CMK (cell line): ENCODE data around the gene CHD6.

Source experiments
- DNase-seq: peaks from one replicate; pipeline ENCODE4 v3.0.0-alpha.2; 2010; ENCODE audit warnings: low read depth

The CHD6 gene

GRCh38 chr20:41366546-41367392 lies 251.4 kb downstream of the CHD6 start, which contains the start of gene EMILIN3:
Gene EMILIN3 (minus strand): TSS chr20:41366818. CDS start chr20:41366634, 184 bp downstream.
- no peak for DNase-seq

- no peak for DNase-seq
These were observed 252.2 kb downstream of the CHD6 start for GRCh38 chr20:41365777-41366545.

GRCh38 chr20:41364967-41365765 lies 253.0 kb downstream of the CHD6 start:
- DNase-seq: no peak

GRCh38 chr20:41364236-41364855 lies 253.8 kb downstream of the CHD6 start:
- DNase-seq: no peak

- DNase-seq: no peak
These were observed 254.6 kb downstream of the CHD6 start for GRCh38 chr20:41363601-41364000.

GRCh38 chr20:41362748-41363140 lies 255.4 kb downstream of the CHD6 start:
- no peak for DNase-seq

GRCh38 chr20:41361757-41362747 lies 256.1 kb downstream of the CHD6 start:
- no peak for DNase-seq

- DNase-seq: no peak
These were observed 257.1 kb downstream of the CHD6 start for GRCh38 chr20:41360831-41361756.

GRCh38 chr20:41359541-41360011 lies 258.6 kb downstream of the CHD6 start:
- DNase-seq: no peak

GRCh38 chr20:41358717-41359116 lies 259.5 kb downstream of the CHD6 start:
- DNase-seq: no peak

- DNase-seq: no peak
These were observed 259.9 kb downstream of the CHD6 start for GRCh38 chr20:41358230-41358629.

GRCh38 chr20:41357424-41358163 lies 260.6 kb downstream of the CHD6 start:
- no peak for DNase-seq

- no peak for DNase-seq
These were observed 261.2 kb downstream of the CHD6 start for GRCh38 chr20:41356951-41357350.

- no peak for DNase-seq
These were observed 262.5 kb downstream of the CHD6 start for GRCh38 chr20:41355598-41356203.

- no peak for DNase-seq
These were observed 263.0 kb downstream of the CHD6 start for GRCh38 chr20:41355192-41355591.

- no peak for DNase-seq
These were observed 264.6 kb downstream of the CHD6 start for GRCh38 chr20:41353530-41353929.

- DNase-seq: no peak
These were observed 265.5 kb downstream of the CHD6 start for GRCh38 chr20:41352666-41353065.

- DNase-seq: no peak
These were observed 266.1 kb downstream of the CHD6 start for GRCh38 chr20:41352106-41352505.
